Heart right ventricle (tissue), 16 donors: ENCODE results near the gene BRD4. TPM values are rescaled to one million over a fixed set of nuclear protein-coding genes. Genes with fewer than 3 reads are reported as not detected.

Source experiments
- ATAC-seq, 8 donors: fragments of 200-7000 bp; cut with Tn5 transposase; one replicate each; pipeline ENCODE4 v1.9.1; 2020; ENCODE audit warnings: mild to moderate bottlenecking in 8 of 8, moderate library complexity in 8 of 8, moderate number of reproducible peaks in 1 of 8
- DNase-seq, 2 donors: peaks; one replicate each; pipeline ENCODE4 v3.0.0-alpha.2; 2020
- H3K27ac ChIP-seq, 10 donors: fragments of 200-600 bp; sonication (generic) in 2 of 10; one replicate each; pipeline versions ENCODE4 v1.5.0 to v1.8.0; 2020 to 2022; ENCODE audit warnings: mild to moderate bottlenecking in 3 of 10
- H3K27me3 ChIP-seq, 7 donors: fragments of 200-600 bp; one replicate each; pipeline ENCODE4 v1.8.0; 2021 to 2022; ENCODE audit warnings: mild to moderate bottlenecking in 2 of 7
- H3K36me3 ChIP-seq, 9 donors: fragments of 200-600 bp; sonication (generic) in 1 of 9; one replicate each; pipeline versions ENCODE4 v1.5.0 to v1.8.0; 2020 to 2022; ENCODE audit warnings: mild to moderate bottlenecking in 2 of 9
- H3K4me1 ChIP-seq, 9 donors: fragments of 200-600 bp; sonication (generic) in 1 of 9; one replicate each; pipeline versions ENCODE4 v1.5.0 to v1.8.0; 2020 to 2022; ENCODE audit warnings: mild to moderate bottlenecking in 4 of 9
- H3K4me3 ChIP-seq, 10 donors: fragments of 200-600 bp; sonication (generic) in 2 of 10; one replicate each; pipeline versions ENCODE4 v1.5.0 to v1.8.0; 2020 to 2022; ENCODE audit warnings: mild to moderate bottlenecking in 7 of 10, moderate library complexity in 2 of 10
- H3K9me3 ChIP-seq, 11 donors: fragments of 200-600 bp in 10 of 11; sonication (generic) in 2 of 11; one replicate each; pipeline versions ENCODE4 v1.5.0 to v1.8.0; 2013 to 2022; ENCODE audit warnings: mild to moderate bottlenecking in 2 of 11, control low read depth in 1 of 11, moderate library complexity in 1 of 11
- WGBS, 2 donors: extraction: QIAGEN DNeasy Blood & Tissue Kit; methylation state at CpG; one replicate each; pipeline ENCODE4 v1.1.7; 2013; ENCODE audit warnings: inconsistent platforms in 1 of 2; 5-methylcytosine and 5-hydroxymethylcytosine counted together
- intact Hi-C, 10 donors: fragments of 100-400 bp; cut with DNase I; formaldehyde crosslinking; loops; one replicate each; pipeline versions ENCODE4 v1.11.1 to v1.14.2; 2022
- polyA plus RNA-seq, 2 donors: library from polyadenylated mRNA; stranded (reverse); fragments of 200-250 nt; gene quantifications; one replicate each; pipeline ENCODE4 v1.2.3, GENCODE V29; 2013
- total RNA-seq, 10 donors: library from RNA; stranded (reverse); fragmentation: NEBNext Ultra II Directional in 3 of 10; extraction: Animal tissue kit (Norgen Biotek cat#: 25700) in 3 of 10; gene quantifications; one replicate each; pipeline versions ENCODE4 v1.2.1 to v1.2.4, GENCODE V29; 2021 to 2023
- TF ChIP-seq, protein P1 (sequence below), 9 donors: fragments of 200-600 bp; sonication (generic) in 2 of 9; IDR thresholded peaks; one replicate each; pipeline versions ENCODE4 v1.5.0 to v1.8.0; 2021 to 2022; ENCODE audit warnings: antibody characterized with exemption in 9 of 9, mild to moderate bottlenecking in 5 of 9, moderate library complexity in 1 of 9
- donor health status: Arrhythmogenic right ventricular cardiomyopathy.
- donor health status: ischemic (EF 13 %, LVEDD 7.1; RV severe dilation, severe dysfunction).
- donor health status: healthy with polysubstance abuse.
- donor health status: DM: no; HTN: yes; CAD: no.
- donor health status: DM: no; HTN: no; CAD: no.
- donor health status: ischemic (EF 25% LVEDD 6.9; RV normal size, moderate dysfunction).
- donor health status: ischemic (EF 25% LVEDD 5.7; RV mildly dilated, moderate dysfunction).
- donor health status: healthy.
- donor health status: DM: yes; HTN: yes; CAD: no.
- donor health status: Ischemic cardiomyopathy.
- donor health status: ischemic (EF 35%, LVEDD 5.7; RV mildly dilated, moderate dysfunction).
- donor health status: nonischemic (EF 11% LVEDD 7.7; RV severe dilation, severe dysfunction).
- donor health status: DM: yes; HTN: yes; CAD: no.
- donor health status: PGD.
- donor health status: ischemic (EF 29% LVEDD 5.4; RV normal size, mild dysfunction).
- donor health status: nonischemic (EF 23%, LVEDD 6.1; RV moderate dilation, normal function).

The BRD4 gene
- total and polyA plus RNA-seq, 12 donors: 31.2 to 85.1 (median 53.6) TPM

GRCh38 chr19:15316498-15316897 is 15.8 kb downstream of the BRD4 start:
- Histone ChIP-seq H3K9me3 (no peaks in the 10 kb centered on the region), H3K4me3 (no peak overlapping the region), H3K4me1 (peaks cover 52 to 99% (median 85%) of the 10 kb centered on the region in 9 donors), H3K27me3 (no peaks in the 10 kb centered on the region), H3K36me3 (no peaks in the 10 kb centered on the region), H3K27ac (peak overlapping the region in 2 of 10 donors; percentile 18 to 23)
- DNase-seq (no peak), ATAC-seq (no peak)
- intact Hi-C loops: no loop called here
- TF ChIP-seq, protein P1, sequence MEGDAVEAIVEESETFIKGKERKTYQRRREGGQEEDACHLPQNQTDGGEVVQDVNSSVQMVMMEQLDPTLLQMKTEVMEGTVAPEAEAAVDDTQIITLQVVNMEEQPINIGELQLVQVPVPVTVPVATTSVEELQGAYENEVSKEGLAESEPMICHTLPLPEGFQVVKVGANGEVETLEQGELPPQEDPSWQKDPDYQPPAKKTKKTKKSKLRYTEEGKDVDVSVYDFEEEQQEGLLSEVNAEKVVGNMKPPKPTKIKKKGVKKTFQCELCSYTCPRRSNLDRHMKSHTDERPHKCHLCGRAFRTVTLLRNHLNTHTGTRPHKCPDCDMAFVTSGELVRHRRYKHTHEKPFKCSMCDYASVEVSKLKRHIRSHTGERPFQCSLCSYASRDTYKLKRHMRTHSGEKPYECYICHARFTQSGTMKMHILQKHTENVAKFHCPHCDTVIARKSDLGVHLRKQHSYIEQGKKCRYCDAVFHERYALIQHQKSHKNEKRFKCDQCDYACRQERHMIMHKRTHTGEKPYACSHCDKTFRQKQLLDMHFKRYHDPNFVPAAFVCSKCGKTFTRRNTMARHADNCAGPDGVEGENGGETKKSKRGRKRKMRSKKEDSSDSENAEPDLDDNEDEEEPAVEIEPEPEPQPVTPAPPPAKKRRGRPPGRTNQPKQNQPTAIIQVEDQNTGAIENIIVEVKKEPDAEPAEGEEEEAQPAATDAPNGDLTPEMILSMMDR (IDR thresholded peaks at IDR 0.05): no peak
- 88 to 92% methylated on average over 2 of the region's 2 CpGs for WGBS, 2 donors

DNA sequence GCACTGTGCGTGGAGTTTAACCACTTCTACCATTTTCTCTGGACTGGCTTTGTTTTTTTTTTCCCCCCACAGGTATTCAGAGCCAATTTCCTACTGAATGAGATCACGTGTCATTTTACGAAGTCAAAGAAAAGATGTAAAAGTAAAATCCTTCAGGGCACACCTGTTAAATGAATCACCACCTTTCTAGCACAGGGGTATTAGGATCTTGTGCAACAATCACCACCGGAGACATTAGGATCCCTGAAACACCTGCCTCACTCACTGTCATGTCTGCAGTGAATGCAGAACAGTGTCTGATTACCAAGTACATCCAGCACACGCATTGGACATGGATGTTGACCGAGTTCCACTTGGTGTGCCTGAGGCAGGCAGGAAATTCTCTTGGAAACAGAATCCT is 17.2 kb downstream of the BRD4 start:
- Histone ChIP-seq H3K9me3 (no peaks in the 10 kb centered on the region), H3K36me3 (no peaks in the 10 kb centered on the region), H3K4me3 (no peak overlapping the region), H3K4me1 (peaks cover 42 to 99% (median 72%) of the 10 kb centered on the region in 9 donors), H3K27me3 (no peaks in the 10 kb centered on the region), H3K27ac (no peak overlapping the region)
- intact Hi-C loops: no loop called here
- DNase-seq (no peak), ATAC-seq (no peak)
- TF ChIP-seq, protein P1 (IDR thresholded peaks at IDR 0.05): no peak
- WGBS, 2 donors: 69 to 79% methylated on average over 6 of the region's 6 CpGs

DNA sequence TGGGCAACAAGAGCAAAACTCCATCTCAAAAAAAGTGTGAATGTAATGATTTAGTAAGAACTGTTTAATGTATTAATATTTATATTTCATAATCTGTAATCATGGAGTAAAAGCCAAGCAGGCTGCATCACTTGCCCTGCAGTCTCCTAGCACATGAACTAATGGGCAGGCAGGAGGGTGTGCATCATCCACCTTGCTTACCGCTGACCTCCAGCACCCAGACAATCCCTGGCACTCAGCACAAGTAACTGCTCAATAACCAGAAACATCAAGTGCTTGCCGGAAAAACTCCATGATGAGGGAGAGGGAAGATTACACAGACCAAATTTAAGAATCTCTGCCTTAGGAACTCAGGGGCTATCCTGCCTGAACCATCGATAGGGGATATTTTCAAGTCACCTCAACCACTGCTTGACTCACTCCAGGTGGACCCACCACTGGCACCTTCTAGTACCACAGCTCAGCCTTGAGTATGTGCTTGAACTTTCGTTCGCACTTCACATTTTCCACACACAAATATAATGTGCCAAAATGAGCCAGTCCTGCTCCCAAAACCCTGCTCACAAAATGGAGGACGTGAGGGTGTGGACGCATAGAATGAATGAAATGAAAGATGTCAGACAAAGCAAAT is 18.6 kb downstream of the BRD4 start:
- 67 to 71% methylated on average over 7 of the region's 7 CpGs for WGBS, 2 donors
- TF ChIP-seq, protein P1 (IDR thresholded peaks at IDR 0.05): no peak

DNA sequence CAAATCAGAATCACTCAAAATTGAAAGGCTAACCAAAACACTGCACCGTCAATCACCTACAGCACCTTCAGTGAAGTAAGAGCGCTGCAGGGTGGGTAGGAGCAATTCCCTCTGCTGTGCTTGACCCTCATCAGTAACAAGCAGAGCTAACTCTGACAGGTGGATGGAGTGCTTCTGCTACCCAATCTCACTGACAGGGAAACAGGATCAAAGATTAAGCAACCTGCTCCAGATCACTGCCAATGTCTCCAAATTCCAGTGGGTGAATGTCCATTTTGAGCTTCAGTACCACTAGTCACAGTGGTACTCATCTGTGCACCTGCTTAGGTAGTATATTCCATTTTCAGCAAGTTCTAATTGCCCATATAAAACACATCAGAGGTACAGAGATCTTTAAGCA is 25.2 kb downstream of the BRD4 start:
- H3K4me1 ChIP-seq: peaks cover 15 to 91% (median 65%) of the 10 kb centered on the region in 9 donors
- no peak overlapping the region for H3K27ac ChIP-seq
- WGBS, 2 donors: 90 to 99% methylated on average over 2 of the region's 2 CpGs

More for the DNA sequence above, 18.6 kb downstream of the BRD4 start:
- H3K36me3 ChIP-seq: no peaks in the 10 kb centered on the region
- no peaks in the 10 kb centered on the region for H3K9me3 ChIP-seq
- H3K4me1 ChIP-seq: peaks cover 33 to 99% (median 69%) of the 10 kb centered on the region in 9 donors
- intact Hi-C loops: no loop called here
- ATAC-seq (no peak), DNase-seq (no peak)
- no peaks in the 10 kb centered on the region for H3K27me3 ChIP-seq
- H3K4me3 ChIP-seq: no peak overlapping the region
- H3K27ac ChIP-seq: peak overlapping the region in 2 of 10 donors; percentile 4 to 35

More for the DNA sequence above, 25.2 kb downstream of the BRD4 start:
- DNase-seq: no peak
- Histone ChIP-seq H3K36me3 (no peaks in the 10 kb centered on the region), H3K9me3 (peaks cover 0 to 10% (median 0%) of the 10 kb centered on the region in 11 donors), H3K27me3 (no peaks in the 10 kb centered on the region), H3K4me3 (no peak overlapping the region)
- TF ChIP-seq, protein P1 (IDR thresholded peaks at IDR 0.05): no peak
- intact Hi-C loops: no loop called here
- no peak for ATAC-seq
